ENCODE measurements around the gene DOCK3.

GRCh38 chr3:51110586-51110985, 435.9 kb downstream of the DOCK3 start:
- TF ChIP-seq CTCF (IDR thresholded peaks at IDR 0.05; ENCODE audit: low read depth, low read length), result no peak
- no peak for TF ChIP-seq EZH2phosphoT487 (IDR thresholded peaks at IDR 0.05; ENCODE audit: low read depth)
